SJSA1 (cell line): Measurements from ENCODE around the gene FLCN. TPM values are rescaled to one million over a fixed set of nuclear protein-coding genes. Genes with fewer than 3 reads are reported as not detected.

ENCODE experiments used
- DNase-seq, 2 experiments: peaks; one replicate each; pipeline ENCODE4 v3.0.0-alpha.2; 2015 to 2020; ENCODE audit warnings: low spot score in 2 of 2, low read depth in 1 of 2
- H3K27ac ChIP-seq: fragments of 250-450 bp; sonication (Bioruptor Pico); 2 replicates; pipeline ENCODE4 v1.5.1; 2020; ENCODE audit warnings: mild to moderate bottlenecking, moderate library complexity
- H3K27me3 ChIP-seq: fragments of 250-450 bp; sonication (Bioruptor Pico); replicated peaks from 2 replicates; pipeline ENCODE4 v1.5.1; 2020; ENCODE audit warnings: mild to moderate bottlenecking, moderate library complexity
- H3K36me3 ChIP-seq: fragments of 250-450 bp; sonication (Bioruptor Pico); 2 replicates; pipeline ENCODE4 v1.5.1; 2020; ENCODE audit warnings: mild to moderate bottlenecking
- H3K4me1 ChIP-seq: fragments of 250-450 bp; sonication (Bioruptor Pico); replicated peaks from 2 replicates; pipeline ENCODE4 v1.6.1; 2021; ENCODE audit warnings: mild to moderate bottlenecking
- H3K4me3 ChIP-seq: fragments of 250-450 bp; sonication (Bioruptor Pico); 2 replicates; pipeline ENCODE4 v1.5.1; 2020; ENCODE audit warnings: mild to moderate bottlenecking
- H3K9me3 ChIP-seq: fragments of 250-450 bp; sonication (Bioruptor Pico); replicated peaks from 2 replicates; pipeline ENCODE4 v1.5.1; 2020; ENCODE audit warnings: mild to moderate bottlenecking
- total RNA-seq: library from RNA; depleted of rRNA; stranded (reverse); fragments of >200 nt; shearing (Covaris generic); gene quantifications from 2 replicates; pipeline ENCODE4 v1.2.3, GENCODE V29; 2014

The FLCN gene
- total RNA-seq, 1 experiment from 2014 or later, result 18.6 TPM

DNA sequence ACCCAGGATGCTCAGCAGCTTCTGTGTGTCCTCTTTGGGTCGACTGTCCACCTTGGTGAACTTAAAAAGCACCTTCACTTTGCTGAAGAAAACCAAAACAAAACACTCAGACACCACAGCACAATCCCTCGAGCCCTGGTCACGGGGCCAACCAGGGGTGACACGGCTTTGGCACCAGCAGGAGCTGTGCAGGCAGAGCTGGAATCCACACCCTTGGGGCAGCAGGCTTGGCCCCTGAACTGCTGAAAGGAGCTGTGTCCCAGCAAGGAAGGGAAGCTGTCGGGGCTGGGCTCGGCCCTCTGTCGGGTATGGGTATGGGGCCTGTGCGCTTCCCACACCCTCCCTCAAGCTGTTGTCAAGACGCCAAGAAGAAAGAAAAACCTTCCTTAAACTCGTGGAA lies 23.2 kb downstream of the FLCN start:
- no peak overlapping the region for H3K27ac ChIP-seq
- DNase-seq, result no peak
- H3K36me3 ChIP-seq, result peaks cover 65% of the 10 kb centered on the region

DNA sequence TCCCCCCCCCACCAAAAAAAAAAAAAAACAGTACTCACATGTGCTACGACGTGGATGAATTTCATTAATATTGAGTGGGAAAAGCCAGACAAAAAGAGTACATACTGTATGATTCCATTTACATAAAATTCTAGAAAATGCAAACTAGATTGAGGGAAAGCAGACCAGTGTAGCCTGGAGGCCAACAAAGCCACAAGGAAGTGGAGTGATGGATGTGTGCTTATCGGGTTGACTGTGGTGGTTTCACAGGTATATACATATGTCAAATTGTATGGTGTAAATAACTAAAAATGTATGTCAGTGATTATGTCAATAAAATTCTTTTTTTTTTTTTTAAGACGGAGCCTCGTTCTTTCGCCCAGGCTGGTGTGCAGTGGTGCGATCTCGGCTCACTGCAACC lies 29.0 kb downstream of the FLCN start:
- Histone ChIP-seq H3K27me3 (no peaks in the 10 kb centered on the region), H3K36me3 (peaks cover 15% of the 10 kb centered on the region), H3K4me1 (peaks cover 13% of the 10 kb centered on the region)

More for the DNA sequence above, 23.2 kb downstream of the FLCN start:
- H3K27me3 ChIP-seq, result no peaks in the 10 kb centered on the region
- no peaks in the 10 kb centered on the region for H3K9me3 ChIP-seq
- no peak overlapping the region for H3K4me3 ChIP-seq
- no peaks in the 10 kb centered on the region for H3K4me1 ChIP-seq

DNA sequence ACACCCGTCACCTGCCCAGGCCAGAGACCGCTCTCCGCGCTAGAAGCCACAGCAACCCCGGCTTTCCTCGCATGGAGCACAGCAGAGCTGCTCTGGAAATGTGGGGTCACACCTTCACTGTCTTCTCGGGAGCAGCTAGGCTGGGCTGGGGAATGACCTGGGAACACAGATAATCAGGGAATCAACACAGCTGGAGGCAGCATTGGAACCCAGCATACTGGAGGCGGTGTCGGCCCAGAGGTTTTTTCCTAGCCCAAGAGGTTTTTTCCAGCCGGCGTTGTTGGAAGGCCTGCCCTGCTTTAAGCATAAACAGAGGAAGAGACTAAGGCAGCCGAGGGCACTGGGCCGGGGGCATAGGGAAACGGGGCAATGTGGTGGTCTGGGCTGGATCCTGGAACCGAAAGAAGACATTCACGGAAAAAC lies 30.0 kb downstream of the FLCN start:
- peaks cover 13% of the 10 kb centered on the region for H3K4me1 ChIP-seq
- no peaks in the 10 kb centered on the region for H3K27me3 ChIP-seq
- no peaks in the 10 kb centered on the region; the same call in 1 of the 2 replicates for H3K9me3 ChIP-seq
- H3K4me3 ChIP-seq, result no peak overlapping the region
- H3K36me3 ChIP-seq, result peaks cover 7% of the 10 kb centered on the region; the same call in 1 of the 2 replicates
- H3K27ac ChIP-seq, result no peak overlapping the region
- no peak for DNase-seq

More for the DNA sequence above, 29.0 kb downstream of the FLCN start:
- no peaks in the 10 kb centered on the region; the same call in 1 of the 2 replicates for H3K9me3 ChIP-seq
- no peak overlapping the region for H3K27ac ChIP-seq
- no peak overlapping the region for H3K4me3 ChIP-seq
- DNase-seq, result no peak

DNA sequence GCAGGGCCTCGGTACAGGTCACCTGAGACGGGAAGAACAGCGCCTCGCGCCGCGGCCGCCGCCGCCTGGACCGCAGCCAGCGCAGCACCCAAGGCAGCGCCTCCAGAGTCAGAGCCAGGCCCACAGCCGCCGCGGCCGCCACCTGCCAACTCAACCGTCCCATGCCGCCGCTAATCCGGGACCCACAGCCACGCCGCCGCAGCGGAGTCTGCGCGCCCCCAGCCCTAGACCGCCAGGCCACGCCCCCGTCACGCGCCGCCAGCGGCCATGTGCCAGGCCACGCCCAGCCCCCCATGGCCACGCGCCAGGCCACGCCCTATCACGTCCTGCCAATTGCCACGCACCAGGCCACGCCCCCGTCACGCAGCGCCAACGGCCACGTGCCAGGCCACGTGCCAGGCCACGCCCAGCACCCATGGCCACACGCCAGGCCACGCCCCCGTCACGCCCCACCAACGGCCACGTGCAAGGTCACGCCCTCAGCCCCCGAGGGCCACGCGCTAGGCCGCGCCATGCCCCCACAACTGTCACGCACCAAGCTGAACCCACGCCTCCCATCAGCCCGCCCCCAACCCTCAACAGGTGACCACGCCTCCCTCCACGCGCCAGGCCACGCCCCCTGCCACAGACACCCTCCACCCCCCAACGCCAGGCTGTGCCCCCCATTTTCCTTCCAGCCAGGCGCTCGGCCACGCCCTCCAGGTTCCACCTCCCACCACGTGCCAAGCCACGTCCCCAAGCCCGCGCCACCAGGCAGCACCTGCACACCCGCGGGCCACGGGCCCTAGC lies 30.6 kb downstream of the FLCN start, which contains the start of gene PLD6:
PLD6 (minus strand) TSS at position 210 of the 789 bp plus-strand sequence; CDS start at position 163, 47 bp downstream.
- Histone ChIP-seq H3K27ac (no peak within 1 kb of the TSS), H3K27me3 (no peaks in the 10 kb centered on the region), H3K36me3 (peaks cover 1% of the 10 kb centered on the region; the same call in 1 of the 2 replicates), H3K4me3 (peak within 1 kb of the TSS; percentile 37), H3K4me1 (peaks cover 13% of the 10 kb centered on the region), H3K9me3 (no peaks in the 10 kb centered on the region; the same call in 1 of the 2 replicates)
- DNase-seq, result peak; percentile 44 to 76

DNA sequence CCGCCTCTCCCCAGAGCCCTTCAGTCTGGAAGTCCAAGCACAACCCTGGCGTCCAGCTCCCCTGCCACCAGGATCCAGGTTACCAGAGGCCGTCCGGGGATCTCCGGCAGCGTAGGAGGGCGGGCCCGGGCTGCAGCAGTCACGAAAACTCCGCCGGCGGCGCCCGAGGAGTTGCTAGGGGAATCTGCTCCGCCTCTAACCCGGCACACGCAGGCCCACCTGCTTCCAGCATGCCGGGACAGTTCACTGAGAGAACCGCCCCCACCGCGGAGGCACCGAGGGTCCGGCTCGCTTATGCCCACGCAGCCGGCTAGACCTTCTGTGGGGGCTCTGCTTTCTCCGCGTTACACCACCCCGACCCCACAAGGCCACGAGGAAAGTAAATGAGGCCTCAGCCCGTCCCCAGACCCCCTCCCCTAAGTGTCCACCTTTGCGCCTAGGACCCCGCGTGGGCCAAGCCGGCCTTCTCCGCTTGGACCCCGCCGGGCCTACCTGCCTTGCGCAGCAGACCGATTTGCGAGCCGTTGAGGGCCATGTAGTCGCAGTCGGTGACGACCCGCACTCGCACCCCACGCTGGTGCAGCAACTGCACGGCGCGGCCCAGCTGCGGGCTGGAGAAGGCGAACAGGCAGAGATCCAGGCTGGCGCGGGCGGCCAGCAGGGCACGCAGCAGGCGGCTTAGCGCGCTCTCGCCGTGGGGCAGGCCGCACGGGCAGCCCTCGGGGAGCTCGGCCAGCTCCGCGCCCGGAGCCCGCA lies 31.4 kb downstream of the FLCN start:
- H3K4me3 ChIP-seq, result peak overlapping the region; percentile 37
- peaks cover 13% of the 10 kb centered on the region for H3K4me1 ChIP-seq
- H3K9me3 ChIP-seq, result no peaks in the 10 kb centered on the region; the same call in 1 of the 2 replicates
- DNase-seq, result no peak
- H3K36me3 ChIP-seq, result no peaks in the 10 kb centered on the region
- H3K27me3 ChIP-seq, result no peaks in the 10 kb centered on the region
- no peak overlapping the region for H3K27ac ChIP-seq

DNA sequence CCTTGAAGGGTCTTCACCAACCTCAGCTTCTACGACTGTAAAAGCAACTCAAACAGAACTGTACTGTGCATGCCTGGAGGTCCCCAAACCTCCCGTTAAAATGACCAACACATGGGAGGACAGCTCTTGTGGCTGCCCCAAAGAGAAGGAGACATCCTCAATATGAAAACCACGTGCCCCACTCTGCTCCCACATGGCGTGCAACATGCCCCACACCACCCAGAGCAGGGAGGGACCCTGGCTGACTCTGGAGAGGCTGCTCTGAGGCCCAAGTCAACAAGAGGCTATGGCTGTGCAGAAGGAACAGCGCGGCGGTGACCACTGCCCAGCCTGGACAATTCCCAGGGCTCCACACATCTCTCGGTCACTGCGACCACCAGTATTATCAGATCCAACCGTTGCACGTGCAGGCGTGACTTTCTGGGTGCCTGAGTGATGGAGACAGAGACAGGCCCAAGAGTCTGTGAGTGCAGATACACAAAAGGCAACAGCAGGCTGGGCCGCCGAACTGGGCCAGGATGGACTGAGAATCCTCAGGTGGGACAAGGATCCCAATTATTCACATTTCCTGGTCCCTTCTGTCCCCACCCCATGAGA lies 32.2 kb downstream of the FLCN start:
- no peak for DNase-seq
- no peaks in the 10 kb centered on the region; the same call in 1 of the 2 replicates for H3K9me3 ChIP-seq
- H3K27ac ChIP-seq, result no peak overlapping the region
- peaks cover 13% of the 10 kb centered on the region for H3K4me1 ChIP-seq
- H3K36me3 ChIP-seq, result no peaks in the 10 kb centered on the region
- H3K27me3 ChIP-seq, result no peaks in the 10 kb centered on the region
- H3K4me3 ChIP-seq, result no peak overlapping the region

DNA sequence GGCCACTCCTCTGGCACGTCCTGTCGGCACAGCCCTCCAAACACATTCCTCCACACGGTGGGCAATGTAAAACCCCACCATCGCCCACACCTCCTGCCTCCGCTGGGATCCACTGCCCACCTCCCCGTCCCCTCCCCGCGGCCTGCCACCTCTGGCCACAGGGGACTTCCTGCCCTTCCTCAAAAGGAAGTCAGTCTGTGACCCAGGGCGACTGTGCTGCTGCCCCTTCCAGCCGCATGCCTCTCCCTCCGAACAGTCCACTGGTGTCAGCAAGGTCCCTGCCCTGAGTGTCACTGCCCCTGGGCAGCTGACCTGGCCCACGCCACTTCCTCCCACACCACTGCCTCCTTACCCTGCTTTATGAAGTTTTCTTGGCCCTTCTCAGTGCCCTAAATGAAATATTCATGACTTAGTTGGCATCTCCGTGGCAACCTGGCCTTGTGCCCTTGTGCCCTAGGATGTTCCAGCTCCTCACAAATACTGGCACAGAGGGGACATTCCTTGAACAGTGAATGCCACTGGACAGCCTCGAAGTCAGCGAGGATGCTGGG lies 32.9 kb downstream of the FLCN start:
- no peak overlapping the region for H3K4me3 ChIP-seq
- DNase-seq, result no peak
- H3K27ac ChIP-seq, result no peak overlapping the region
- H3K36me3 ChIP-seq, result no peaks in the 10 kb centered on the region
- no peaks in the 10 kb centered on the region; the same call in 1 of the 2 replicates for H3K9me3 ChIP-seq
- no peaks in the 10 kb centered on the region for H3K27me3 ChIP-seq
- H3K4me1 ChIP-seq, result peaks cover 13% of the 10 kb centered on the region

DNA sequence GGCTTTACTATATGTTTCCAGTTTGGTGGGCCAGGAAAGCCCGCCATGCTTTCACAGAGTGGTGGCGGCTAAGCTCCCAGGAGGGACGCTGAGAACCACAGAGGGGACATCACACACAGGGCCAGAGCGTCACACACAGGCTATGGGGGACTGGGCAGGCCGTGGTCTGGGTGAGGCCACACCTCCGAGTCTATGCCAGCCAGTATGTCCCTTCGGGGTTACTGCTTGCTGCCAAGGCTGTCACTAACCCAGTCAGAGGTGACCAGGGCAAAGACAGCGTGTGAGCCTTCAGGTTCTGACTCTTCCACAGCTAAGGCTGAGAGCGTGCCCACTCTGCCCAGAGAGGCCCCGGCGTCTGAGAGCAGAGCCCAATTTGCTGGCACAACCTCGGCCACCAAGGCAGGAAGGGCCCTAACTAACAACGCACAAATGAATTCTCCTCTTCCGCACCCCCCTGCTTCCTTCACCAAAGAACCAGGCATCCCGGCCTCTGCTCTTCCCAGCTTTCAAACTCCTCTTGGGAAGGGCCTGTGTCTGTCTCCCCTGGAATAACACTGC lies 33.7 kb downstream of the FLCN start:
- no peak overlapping the region for H3K27ac ChIP-seq
- H3K36me3 ChIP-seq, result no peaks in the 10 kb centered on the region
- peaks cover 13% of the 10 kb centered on the region for H3K4me1 ChIP-seq
- no peaks in the 10 kb centered on the region for H3K27me3 ChIP-seq
- no peaks in the 10 kb centered on the region; the same call in 1 of the 2 replicates for H3K9me3 ChIP-seq
- DNase-seq, result no peak
- no peak overlapping the region for H3K4me3 ChIP-seq

DNA sequence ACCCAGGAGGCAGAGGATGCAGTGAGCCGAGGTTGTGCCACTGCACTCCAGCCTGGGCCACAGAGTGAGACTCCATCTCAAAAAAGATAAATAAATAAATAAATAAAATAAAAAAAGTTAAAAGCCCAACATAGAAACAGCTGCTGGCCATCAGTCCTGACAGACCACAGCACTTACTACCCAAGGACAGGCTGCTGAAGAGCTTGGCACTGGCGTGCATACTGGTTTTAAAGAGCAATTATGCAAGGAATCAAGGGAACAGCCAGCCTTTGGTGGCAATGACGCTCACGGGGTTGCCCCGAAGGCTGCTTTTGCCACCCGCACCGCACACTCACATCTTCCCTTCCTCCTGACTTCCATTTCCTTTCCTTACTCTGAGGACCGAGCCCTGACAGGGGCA lies 35.1 kb downstream of the FLCN start:
- no peaks in the 10 kb centered on the region for H3K36me3 ChIP-seq
- DNase-seq, result no peak
- H3K27me3 ChIP-seq, result no peaks in the 10 kb centered on the region
- no peak overlapping the region for H3K27ac ChIP-seq
- H3K4me3 ChIP-seq, result no peak overlapping the region
- no peaks in the 10 kb centered on the region; the same call in none of the 2 replicates for H3K9me3 ChIP-seq
- peaks cover 16% of the 10 kb centered on the region for H3K4me1 ChIP-seq

DNA sequence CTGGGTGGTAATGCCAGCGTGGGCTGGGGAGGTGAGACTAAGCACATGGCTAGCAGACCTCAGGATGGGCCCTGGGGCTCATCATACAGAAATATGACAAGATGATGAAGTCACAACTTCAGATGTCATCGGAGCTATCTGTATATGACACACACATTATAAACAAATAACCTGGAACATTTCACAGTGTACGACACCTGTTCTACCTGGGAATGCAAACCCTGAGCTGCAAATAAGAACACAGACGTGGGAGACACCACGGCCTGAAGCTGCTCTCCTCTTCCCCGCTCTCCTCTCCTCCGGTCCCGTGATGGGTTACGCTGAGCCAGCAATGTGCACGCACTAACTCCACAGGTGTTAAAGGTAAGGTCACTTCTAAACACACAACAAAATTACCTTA lies 35.7 kb downstream of the FLCN start:
- H3K27ac ChIP-seq, result no peak overlapping the region
- H3K36me3 ChIP-seq, result no peaks in the 10 kb centered on the region
- no peaks in the 10 kb centered on the region; the same call in none of the 2 replicates for H3K9me3 ChIP-seq
- no peak for DNase-seq
- H3K27me3 ChIP-seq, result no peaks in the 10 kb centered on the region
- H3K4me3 ChIP-seq, result no peak overlapping the region
- H3K4me1 ChIP-seq, result peaks cover 17% of the 10 kb centered on the region

DNA sequence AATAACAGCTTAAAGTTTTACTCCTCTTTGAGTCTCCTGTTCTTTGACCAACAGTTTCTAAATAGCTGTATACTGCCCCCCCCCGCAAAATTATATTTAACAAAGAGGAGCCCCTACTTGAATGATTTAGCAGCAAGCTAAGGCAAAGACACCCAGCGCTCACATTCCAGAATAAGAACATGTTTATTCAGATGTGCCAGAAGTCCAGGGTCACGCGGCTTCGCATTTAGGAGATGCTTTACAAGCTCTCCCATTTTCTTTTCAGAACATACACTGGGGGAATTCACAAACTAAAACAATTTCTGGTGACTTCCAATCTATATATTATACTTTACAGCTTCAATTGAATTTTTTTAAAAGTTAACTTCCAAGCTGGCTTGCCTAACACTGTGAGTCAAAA lies 36.1 kb downstream of the FLCN start:
- Histone ChIP-seq H3K36me3 (no peaks in the 10 kb centered on the region), H3K4me1 (peaks cover 13% of the 10 kb centered on the region), H3K27ac (no peak overlapping the region), H3K4me3 (no peak overlapping the region), H3K27me3 (no peaks in the 10 kb centered on the region), H3K9me3 (no peaks in the 10 kb centered on the region; the same call in 1 of the 2 replicates)
- DNase-seq, result no peak

DNA sequence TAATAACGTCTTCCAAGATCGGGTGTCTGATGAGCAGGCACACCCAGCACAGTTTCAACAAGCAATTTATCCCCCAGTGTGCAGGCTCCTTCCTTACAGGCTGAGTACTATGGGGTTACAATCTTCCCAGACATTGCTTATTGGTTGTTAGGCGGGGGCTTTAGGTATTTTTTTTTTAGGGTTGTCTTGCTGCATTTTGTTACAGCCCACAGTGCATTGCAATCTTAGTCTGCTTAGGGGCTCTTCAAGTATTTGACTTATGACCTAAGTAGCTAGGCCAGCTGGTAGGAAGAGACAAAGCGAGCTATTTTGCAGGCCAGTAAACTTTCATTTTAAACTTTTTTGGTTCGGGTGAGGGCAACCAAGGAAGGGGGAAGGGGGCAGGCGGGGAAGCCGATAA lies 36.7 kb downstream of the FLCN start:
- Histone ChIP-seq H3K27ac (no peak overlapping the region), H3K4me1 (peaks cover 8% of the 10 kb centered on the region), H3K9me3 (no peaks in the 10 kb centered on the region; the same call in 1 of the 2 replicates), H3K27me3 (no peaks in the 10 kb centered on the region; the same call in 1 of the 2 replicates), H3K4me3 (no peak overlapping the region), H3K36me3 (no peaks in the 10 kb centered on the region)
- no peak for DNase-seq

DNA sequence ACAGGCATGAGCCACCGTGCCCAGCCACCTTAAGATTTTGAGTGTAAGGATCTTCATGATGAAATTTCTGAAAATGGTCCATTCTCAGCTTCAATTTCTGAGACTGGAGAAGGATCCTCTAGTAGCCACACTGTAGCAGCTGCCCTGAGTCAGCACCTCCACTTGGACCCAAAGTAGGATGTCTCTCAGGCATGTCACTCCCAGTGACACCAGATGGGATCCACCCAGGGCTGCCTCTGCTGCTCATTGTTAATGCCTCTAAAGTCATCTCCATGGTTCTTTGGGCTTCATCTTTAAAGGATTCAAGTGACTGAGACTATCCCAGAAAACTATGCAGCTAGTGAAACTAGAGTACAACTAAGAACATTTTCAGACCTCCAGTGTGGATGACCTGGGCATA lies 38.7 kb downstream of the FLCN start:
- DNase-seq, result no peak
- no peak overlapping the region for H3K27ac ChIP-seq

More for the DNA sequence above, 38.7 kb downstream of the FLCN start:
- Histone ChIP-seq H3K4me3 (no peak overlapping the region), H3K36me3 (no peaks in the 10 kb centered on the region), H3K4me1 (peaks cover 7% of the 10 kb centered on the region), H3K9me3 (no peaks in the 10 kb centered on the region; the same call in 1 of the 2 replicates), H3K27me3 (no peaks in the 10 kb centered on the region; the same call in 1 of the 2 replicates)
